C4-2B (cell line): Measurements from ENCODE around the gene FSTL1.

Experiments used
- H3K27ac ChIP-seq: fragments of 450-650 bp; 2 replicates; pipeline ENCODE4 v1.5.1; 2017
- ZFX ChIP-seq: fragments of 450-650 bp; IDR thresholded peaks from 2 replicates; pipeline ENCODE4 v1.6.1; 2017
- TF ChIP-seq, protein P1 (sequence below): fragments of 450-650 bp; conservative IDR thresholded peaks from 2 replicates; pipeline ENCODE4 v1.5.1; 2017; ENCODE audit warnings: mild to moderate bottlenecking

Gene FSTL1

DNA sequence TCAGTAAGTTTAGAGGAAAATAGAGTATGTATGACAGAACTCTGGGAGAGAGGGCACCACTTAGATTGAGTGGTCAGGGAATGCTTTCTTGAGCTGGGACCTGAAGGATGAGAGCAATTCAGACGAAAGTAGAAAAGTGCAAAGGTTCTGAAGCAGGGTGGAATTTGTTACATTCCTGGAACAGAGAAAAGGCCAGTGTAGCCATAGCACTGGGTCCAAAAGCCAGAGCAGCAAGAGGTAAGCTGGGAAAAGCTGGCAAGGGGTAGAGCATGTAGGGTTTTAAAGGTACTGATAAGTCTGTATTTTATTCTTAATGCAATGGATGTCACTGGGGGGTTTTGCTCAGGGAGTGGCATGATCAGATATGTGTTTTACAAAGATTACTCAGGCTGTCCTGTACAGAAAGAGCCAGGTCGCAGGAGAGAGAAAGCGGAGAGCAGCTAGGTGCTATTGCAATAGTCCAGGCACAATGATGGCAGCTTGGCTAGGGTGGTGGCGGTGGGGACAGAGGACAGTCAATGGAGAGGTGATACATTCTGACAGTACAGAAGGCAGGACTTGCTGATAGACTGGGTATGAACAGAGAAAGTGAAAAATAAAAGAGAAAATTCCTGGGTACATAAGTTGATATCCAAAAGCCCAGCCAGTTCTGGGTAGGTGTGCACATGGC, 17.0 kb downstream of the FSTL1 start:
- H3K27ac ChIP-seq: peak overlapping the region; percentile 27; the same call in 1 of the 2 replicates
- TF ChIP-seq ZFX: no peak
- TF ChIP-seq, protein P1, sequence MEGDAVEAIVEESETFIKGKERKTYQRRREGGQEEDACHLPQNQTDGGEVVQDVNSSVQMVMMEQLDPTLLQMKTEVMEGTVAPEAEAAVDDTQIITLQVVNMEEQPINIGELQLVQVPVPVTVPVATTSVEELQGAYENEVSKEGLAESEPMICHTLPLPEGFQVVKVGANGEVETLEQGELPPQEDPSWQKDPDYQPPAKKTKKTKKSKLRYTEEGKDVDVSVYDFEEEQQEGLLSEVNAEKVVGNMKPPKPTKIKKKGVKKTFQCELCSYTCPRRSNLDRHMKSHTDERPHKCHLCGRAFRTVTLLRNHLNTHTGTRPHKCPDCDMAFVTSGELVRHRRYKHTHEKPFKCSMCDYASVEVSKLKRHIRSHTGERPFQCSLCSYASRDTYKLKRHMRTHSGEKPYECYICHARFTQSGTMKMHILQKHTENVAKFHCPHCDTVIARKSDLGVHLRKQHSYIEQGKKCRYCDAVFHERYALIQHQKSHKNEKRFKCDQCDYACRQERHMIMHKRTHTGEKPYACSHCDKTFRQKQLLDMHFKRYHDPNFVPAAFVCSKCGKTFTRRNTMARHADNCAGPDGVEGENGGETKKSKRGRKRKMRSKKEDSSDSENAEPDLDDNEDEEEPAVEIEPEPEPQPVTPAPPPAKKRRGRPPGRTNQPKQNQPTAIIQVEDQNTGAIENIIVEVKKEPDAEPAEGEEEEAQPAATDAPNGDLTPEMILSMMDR: no peak

DNA sequence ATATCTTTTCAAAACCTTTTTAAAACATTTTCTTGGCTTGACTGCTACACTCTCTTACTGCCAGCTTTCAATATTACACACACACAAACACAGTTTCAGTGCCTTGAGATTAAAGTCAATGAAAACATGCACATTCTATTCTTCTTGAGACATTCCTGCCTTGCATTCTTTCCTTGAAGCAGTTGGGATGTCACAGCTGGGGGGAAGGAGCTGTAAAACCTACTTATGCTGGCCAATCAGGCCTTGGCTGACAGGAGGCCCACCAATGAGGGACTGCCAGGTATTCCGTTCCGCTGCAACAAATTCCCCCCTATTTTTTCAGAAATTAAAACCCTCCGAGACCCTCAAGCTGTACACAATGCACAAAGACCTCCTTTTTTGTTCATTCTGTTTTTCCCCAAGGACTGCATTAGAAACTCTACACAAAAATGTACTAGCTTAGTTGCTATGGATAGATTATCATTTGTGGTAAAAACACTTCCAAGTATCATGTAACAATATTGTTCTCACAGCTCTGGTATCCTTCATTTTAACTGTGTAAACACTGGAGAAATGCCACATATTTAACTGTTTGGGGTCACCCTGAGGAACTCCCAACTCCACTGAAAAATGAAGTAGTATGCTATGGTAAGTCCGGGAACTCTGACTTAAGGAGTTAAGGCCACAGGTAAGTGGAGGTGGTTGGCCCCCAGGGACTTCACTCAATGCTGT, 18.5 kb downstream of the FSTL1 start:
- H3K27ac ChIP-seq: no peak overlapping the region

DNA sequence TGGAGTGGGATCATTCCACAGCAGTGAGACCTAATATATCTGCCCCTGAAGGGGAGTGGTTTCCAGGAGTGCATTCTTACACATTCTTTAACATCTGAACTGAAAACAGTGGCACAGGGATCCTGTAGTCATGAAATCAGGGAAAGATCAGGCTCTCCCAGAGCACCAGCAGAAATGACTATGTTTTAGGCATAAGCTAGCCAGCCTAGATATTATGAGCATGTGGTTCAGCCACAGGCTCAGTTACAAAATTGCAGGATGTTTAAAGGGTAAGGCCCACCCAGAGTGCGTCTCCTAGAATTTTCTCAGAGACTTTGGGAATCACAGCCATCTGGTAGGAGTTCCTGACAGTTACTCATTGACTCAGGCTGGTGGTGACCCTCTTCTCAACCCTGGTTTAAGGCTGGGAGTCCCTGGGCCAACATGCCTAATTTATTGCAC, 20.9 kb downstream of the FSTL1 start:
- no peak for TF ChIP-seq ZFX
- TF ChIP-seq, protein P1: no peak
- no peak overlapping the region for H3K27ac ChIP-seq

More for the DNA sequence above, 18.5 kb downstream of the FSTL1 start:
- TF ChIP-seq, protein P1: no peak
- no peak for TF ChIP-seq ZFX

DNA sequence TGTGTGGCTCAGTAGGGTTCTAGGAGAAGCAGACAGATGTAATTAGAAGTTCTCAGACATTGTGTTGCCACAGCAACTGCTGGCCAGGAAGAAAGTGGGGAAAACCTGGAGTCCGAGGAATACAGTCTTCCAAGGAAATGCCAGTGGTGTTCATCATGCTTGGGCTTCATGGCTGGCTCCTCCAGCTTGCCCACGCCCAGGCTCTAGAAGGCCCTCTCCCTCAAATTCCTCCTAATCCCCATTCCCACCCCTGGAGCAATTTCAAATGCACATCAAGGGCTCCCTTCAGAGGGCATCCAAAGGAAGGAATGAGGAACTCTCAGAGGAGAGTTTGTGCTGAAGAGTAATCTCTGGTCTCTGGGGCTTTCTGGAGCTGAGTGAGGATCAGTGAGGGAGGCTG, 21.9 kb downstream of the FSTL1 start:
- TF ChIP-seq, protein P1: no peak
- no peak for TF ChIP-seq ZFX
- no peak overlapping the region for H3K27ac ChIP-seq

DNA sequence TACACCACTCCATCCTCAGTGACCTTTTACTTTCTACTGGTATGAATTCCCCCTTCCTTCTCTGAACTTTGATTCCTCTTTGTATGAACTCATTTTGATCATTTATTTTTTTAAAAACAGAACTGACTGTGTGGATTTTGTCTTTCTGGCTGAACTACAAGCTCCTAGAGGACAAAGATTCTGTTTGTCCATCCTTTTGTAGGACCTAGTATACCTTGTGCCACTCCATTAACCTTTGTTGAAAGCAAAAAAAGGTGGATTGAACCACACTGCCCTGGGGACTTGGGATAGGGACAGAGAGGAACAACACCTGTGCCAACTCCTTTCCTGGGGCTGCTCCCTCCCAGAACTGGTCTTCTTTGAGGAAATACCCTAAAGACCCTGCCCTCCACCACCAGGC, 23.6 kb downstream of the FSTL1 start:
- H3K27ac ChIP-seq: no peak overlapping the region; the same call in 1 of the 2 replicates
- TF ChIP-seq ZFX: no peak
- TF ChIP-seq, protein P1: no peak

DNA sequence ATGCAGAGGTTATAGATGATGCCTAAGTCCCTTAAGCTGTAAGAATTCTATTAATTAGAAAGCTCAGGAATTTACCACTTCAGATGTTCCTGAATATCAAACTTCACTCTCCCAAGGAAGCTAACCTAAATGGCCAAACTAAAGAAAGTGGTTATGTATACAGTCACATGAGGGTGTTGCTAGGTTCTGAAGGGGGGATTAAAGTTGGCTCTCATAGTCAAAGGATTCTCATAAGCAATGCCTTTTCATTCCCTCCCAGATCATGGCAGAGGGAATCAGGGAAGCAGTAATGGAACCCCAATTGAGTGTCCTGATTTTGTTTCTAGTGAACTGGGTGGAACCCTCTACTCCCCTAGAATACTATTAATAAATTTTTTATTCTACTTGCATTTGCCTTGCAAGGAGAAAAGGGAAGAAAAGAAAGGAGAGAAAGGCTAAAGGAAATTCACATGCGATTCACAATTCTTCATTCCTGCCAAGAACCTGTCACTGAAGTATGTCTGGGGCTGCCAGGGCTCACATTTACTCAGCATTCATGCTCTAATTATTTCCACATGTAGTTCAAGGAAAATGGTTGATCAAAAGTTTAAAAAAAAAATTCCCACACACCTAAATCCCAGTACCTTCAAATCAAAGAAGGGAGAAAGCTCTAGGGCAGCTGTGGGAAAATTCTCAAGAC, 25.1 kb downstream of the FSTL1 start:
- TF ChIP-seq, protein P1: no peak
- no peak for TF ChIP-seq ZFX
- no peak overlapping the region for H3K27ac ChIP-seq

DNA sequence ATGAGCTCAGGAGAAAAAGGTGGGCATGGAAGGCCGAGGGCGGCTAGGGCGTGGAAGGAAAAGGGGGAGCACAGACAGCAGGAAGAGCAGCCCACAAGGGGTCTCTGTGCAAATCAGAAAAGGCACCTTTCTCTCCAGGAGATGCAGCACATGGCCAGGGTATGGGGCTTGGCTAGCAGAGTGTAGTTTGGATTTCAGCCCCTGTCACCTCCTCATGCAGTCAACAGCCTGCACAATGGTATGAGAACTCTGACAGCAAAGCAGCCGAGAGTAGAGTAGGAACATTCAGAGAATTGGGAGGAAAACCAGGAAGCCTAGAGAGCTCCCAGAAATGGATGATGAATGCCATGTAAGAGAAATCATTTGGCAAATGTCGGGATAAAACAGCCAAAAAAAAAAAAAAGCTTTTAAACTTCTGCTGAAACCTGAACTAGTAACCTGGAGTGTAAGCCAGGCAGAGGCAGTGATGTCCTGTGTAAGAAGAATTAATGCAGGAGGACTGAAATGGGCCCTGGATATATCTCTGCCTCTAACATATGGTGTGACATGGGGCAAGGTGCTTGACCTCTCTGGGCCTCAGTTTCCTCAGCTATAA, 25.7 kb downstream of the FSTL1 start:
- TF ChIP-seq, protein P1: no peak
- no peak for TF ChIP-seq ZFX
- 0 out of 2 replicates have a peak overlapping the region, but pooled peaks have one; percentile 0 for H3K27ac ChIP-seq
